Stimulated activated memory B cell treated with anti-CD40 and anti-IgM and Interleukin-4, amounts not matched to agents 10 μg/mL and 1 μg/mL and 100 μg/mL, for 72 hours (primary cell): ENCODE measurements around the gene PCSK7.

Source experiments
- ATAC-seq: fragments of 150-1000 bp; cut with Tn5 transposase; 2 replicates; pipeline ENCODE4 v1.10.0; 2021
- H3K27ac Mint-ChIP-seq: one replicate; pipeline ENCODE4 v1.8.0; 2022; ENCODE audit warnings: mild to moderate bottlenecking, mixed read lengths
- H3K27me3 Mint-ChIP-seq: one replicate; pipeline ENCODE4 v1.8.0; 2022; ENCODE audit warnings: mixed read lengths
- H3K36me3 Mint-ChIP-seq: one replicate; pipeline ENCODE4 v1.8.0; 2022; ENCODE audit warnings: mixed read lengths
- H3K4me1 Mint-ChIP-seq: one replicate; pipeline ENCODE4 v1.8.0; 2022; ENCODE audit warnings: mixed read lengths
- H3K4me3 Mint-ChIP-seq: one replicate; pipeline ENCODE4 v1.8.0; 2022; ENCODE audit warnings: mild to moderate bottlenecking, moderate library complexity, mixed read lengths
- H3K9me3 Mint-ChIP-seq: one replicate; pipeline ENCODE4 v1.8.0; 2022; ENCODE audit warnings: mixed read lengths

PCSK7 gene

DNA sequence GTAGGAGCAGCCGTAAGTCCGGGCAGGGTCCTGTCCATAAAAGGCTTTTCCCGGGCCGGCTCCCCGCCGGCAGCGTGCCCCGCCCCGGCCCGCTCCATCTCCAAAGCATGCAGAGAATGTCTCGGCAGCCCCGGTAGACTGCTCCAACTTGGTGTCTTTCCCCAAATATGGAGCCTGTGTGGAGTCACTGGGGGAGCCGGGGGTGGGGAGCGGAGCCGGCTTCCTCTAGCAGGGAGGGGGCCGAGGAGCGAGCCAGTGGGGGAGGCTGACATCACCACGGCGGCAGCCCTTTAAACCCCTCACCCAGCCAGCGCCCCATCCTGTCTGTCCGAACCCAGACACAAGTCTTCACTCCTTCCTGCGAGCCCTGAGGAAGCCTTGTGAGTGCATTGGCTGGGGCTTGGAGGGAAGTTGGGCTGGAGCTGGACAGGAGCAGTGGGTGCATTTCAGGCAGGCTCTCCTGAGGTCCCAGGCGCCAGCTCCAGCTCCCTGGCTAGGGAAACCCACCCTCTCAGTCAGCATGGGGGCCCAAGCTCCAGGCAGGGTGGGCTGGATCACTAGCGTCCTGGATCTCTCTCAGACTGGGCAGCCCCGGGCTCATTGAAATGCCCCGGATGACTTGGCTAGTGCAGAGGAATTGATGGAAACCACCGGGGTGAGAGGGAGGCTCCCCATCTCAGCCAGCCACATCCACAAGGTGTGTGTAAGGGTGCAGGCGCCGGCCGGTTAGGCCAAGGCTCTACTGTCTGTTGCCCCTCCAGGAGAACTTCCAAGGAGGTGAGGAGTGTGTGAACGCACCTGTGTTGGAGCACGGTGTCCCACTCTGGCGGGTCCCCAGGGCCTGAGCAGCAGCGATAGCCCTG lies 32.6 kb downstream of the PCSK7 start, which contains the start of gene TAGLN:
TSS of gene TAGLN (plus strand) at position 318 of the 863 bp plus-strand sequence. CDS start 3,644 bp downstream, outside the sequence.
- no peak within 1 kb of the TSS for H3K4me3 Mint-ChIP-seq
- H3K27ac Mint-ChIP-seq = peak within 1 kb of the TSS; percentile 28
- H3K36me3 Mint-ChIP-seq = peaks cover 49% of the 10 kb centered on the region
- no peaks in the 10 kb centered on the region for H3K27me3 Mint-ChIP-seq
- H3K4me1 Mint-ChIP-seq = peaks cover 37% of the 10 kb centered on the region
- H3K9me3 Mint-ChIP-seq = no peaks in the 10 kb centered on the region
- ATAC-seq = no peak

DNA sequence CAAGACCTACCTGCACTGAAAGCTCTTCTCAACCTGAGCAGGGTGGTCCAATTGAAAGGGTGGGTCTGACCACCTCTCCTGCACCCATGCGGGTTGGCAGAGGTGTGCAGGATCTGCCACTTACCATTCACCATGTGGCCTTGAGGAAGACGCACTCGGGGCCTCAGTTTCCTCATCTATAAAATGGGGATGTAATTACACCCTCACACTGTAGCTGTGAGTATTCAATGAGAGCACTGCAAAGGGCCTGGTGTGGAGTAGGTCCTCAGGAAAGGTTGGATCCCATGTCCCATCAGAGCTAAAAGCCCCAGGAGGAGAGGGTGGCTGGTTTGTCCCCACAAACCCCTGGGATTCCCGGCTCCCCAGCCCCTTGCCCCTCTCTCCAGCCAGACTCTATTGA lies 33.3 kb downstream of the PCSK7 start:
- Mint-ChIP-seq H3K36me3 (peaks cover 44% of the 10 kb centered on the region), H3K27ac (no peak overlapping the region), H3K4me1 (peaks cover 37% of the 10 kb centered on the region), H3K27me3 (no peaks in the 10 kb centered on the region), H3K9me3 (no peaks in the 10 kb centered on the region), H3K4me3 (no peak overlapping the region)
- ATAC-seq = no peak

DNA sequence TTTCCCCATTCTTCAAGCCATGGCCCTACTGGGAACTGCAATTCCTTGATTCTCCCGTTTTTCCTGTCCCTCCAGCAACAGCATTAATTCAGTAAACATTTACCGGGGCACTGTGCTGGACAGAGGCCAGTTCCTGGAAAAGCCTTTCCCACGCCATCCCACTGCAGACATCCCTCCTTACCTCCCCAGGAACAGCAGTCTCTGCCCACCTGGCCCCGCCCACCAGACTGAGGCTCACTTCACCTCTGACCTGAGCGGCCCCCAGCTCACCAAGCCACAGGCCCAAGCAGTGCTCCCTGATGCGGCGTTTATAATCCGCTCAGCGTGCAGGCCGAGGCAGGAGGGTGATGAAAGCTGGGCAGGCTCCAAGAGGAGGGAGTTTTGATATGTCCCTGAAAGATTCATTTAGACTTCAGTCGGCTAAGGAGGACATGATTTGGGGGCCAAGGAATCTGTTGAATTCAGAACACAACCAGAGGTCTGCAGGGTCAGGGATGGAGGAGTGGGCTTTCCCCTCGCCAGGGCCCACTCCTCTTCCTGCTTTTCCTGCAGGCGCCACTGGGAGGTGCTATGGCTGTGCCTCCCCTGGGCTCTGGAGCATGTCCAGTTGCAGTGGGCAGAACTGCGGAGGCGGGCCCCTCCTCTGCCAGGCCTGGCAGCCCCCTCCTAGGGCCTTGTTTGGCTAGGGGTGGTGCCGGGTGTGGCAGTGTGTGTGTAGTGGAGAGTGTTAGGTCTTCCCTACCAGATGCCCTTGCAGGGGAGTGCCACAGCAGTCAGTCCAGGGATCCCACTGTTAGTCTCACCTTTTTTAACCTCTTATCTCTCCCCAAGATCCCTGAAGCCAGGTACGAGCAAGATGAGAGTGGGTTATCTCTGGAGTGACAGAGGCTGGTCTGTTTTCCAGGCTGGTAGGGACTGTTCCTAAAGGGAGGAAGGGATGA lies 34.1 kb downstream of the PCSK7 start:
- Mint-ChIP-seq H3K4me3 (no peak overlapping the region), H3K9me3 (no peaks in the 10 kb centered on the region), H3K27ac (peak overlapping the region; percentile 4), H3K27me3 (no peaks in the 10 kb centered on the region), H3K36me3 (peaks cover 42% of the 10 kb centered on the region), H3K4me1 (peaks cover 31% of the 10 kb centered on the region)
- ATAC-seq = no peak

DNA sequence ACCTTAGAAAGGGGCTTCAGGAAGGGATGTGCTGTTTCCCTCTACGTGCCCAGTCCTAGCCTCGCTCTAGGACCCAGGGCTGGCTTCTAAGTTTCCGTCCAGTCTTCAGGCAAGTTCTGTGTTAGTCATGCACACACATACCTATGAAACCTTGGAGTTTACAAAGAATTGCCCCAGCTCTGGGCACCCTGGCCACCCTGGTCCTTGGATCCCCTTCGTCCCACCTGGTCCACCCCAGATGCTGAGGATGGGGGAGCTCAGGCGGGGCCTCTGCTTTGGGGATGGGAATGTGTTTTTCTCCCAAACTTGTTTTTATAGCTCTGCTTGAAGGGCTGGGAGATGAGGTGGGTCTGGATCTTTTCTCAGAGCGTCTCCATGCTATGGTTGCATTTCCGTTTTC lies 34.9 kb downstream of the PCSK7 start:
- no peak overlapping the region for H3K27ac Mint-ChIP-seq
- no peak overlapping the region for H3K4me3 Mint-ChIP-seq
- H3K27me3 Mint-ChIP-seq = no peaks in the 10 kb centered on the region
- no peak for ATAC-seq
- H3K9me3 Mint-ChIP-seq = no peaks in the 10 kb centered on the region
- peaks cover 34% of the 10 kb centered on the region for H3K4me1 Mint-ChIP-seq
- peaks cover 48% of the 10 kb centered on the region for H3K36me3 Mint-ChIP-seq

DNA sequence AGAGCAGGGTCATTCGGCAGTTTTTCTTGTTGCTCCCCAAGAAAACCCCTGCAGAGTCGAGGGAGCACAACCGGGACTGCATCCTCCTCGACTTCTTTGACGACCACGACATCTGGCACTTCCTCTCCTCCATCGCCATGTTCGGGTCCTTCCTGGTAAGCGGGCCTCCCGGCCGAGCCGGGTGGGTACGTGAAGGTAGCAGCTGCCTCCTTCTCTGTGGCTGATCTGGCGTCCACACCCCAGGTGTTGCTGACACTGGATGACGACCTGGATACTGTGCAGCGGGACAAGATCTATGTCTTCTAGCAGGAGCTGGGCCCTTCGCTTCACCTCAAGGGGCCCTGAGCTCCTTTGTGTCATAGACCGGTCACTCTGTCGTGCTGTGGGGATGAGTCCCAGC lies 36.1 kb downstream of the PCSK7 start:
- Mint-ChIP-seq H3K27me3 (no peaks in the 10 kb centered on the region), H3K4me1 (peaks cover 32% of the 10 kb centered on the region), H3K9me3 (no peaks in the 10 kb centered on the region), H3K27ac (peak overlapping the region; percentile 16), H3K4me3 (no peak overlapping the region), H3K36me3 (peaks cover 57% of the 10 kb centered on the region)
- ATAC-seq = no peak

DNA sequence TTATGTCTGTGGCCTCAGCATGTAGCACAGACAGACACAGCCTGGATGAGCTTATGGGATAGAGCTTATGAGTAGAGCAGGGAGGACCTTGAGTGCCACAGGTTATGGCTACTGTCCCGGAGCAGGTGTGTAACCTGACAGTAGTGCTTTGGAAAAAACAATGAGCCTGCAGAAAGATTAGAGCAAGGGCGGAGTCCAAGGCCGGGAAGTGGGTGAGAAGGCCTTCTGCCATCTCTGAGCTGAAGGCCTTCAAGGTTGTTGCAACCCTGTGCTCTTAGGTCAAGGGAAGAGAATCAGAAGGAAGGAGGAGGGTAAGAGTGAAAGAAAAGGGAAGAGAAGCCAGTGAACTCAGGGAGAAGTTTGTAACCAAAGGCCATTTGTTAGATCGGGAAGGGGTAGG lies 36.6 kb downstream of the PCSK7 start:
- Mint-ChIP-seq H3K36me3 (peaks cover 62% of the 10 kb centered on the region), H3K27ac (peak overlapping the region; percentile 16), H3K27me3 (no peaks in the 10 kb centered on the region), H3K4me3 (no peak overlapping the region), H3K9me3 (no peaks in the 10 kb centered on the region), H3K4me1 (peaks cover 32% of the 10 kb centered on the region)
- ATAC-seq = no peak

DNA sequence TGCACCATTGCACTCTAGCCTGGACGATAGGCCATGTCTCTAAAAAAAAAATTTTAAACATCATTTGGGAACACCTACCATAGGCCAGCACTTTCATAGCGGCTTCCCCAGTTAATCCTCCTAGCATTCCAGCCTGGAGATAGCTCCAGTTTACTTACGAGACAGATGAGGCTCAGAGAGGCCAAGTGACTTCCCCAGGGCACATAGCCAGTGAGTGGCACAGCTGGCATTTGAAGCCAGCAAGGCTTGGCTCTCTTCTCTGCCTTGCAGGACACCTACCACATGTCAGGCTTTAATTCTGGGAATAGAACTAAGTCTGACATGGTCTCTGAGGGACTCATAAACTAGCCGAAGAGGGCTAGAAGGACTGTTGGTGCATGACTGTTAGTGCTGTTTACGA lies 37.6 kb downstream of the PCSK7 start:
- peak overlapping the region; percentile 16 for H3K27ac Mint-ChIP-seq
- H3K36me3 Mint-ChIP-seq = peaks cover 71% of the 10 kb centered on the region
- H3K9me3 Mint-ChIP-seq = no peaks in the 10 kb centered on the region
- H3K4me1 Mint-ChIP-seq = peaks cover 42% of the 10 kb centered on the region
- no peak for ATAC-seq
- no peaks in the 10 kb centered on the region for H3K27me3 Mint-ChIP-seq
- H3K4me3 Mint-ChIP-seq = no peak overlapping the region

DNA sequence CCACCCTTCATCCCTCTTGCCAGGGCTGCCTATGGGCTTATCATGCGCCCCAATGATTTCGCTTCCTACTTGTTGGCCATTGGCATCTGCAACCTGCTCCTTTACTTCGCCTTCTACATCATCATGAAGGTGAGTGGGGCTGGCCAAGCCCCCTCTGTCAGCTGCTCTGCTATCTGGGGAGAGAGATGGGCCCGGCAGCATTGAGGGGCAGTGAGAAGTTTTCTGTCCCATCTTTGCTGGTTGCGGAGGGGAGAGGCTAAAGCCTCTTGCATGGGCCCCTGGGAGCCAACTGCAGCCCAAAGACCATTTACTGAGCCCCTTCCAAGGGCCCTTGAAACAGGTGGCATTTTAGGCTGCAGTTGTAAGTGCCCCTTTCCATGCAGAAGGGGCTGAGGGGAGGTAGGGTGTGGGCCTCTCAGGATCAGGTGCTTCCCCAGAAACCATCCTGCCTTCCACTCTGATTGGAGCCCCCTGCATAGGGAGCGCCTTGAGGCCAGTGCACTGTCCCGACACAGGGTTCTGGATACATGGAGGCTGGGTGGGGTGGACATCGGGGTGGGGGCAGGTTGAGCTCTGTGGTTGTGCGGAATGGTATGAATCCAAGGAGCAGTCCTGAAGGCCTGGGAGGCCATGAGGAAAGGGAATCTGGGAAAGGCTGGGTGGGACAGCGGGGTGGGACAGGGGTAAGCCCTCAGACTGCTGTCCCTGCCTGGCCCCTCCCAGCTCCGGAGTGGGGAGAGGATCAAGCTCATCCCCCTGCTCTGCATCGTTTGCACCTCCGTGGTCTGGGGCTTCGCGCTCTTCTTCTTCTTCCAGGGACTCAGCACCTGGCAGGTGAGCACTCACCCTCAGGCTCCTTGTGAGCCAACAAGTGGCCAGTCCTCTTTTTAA lies 38.5 kb downstream of the PCSK7 start:
- no peak overlapping the region for H3K4me3 Mint-ChIP-seq
- H3K27ac Mint-ChIP-seq = peak overlapping the region; percentile 87
- peaks cover 80% of the 10 kb centered on the region for H3K36me3 Mint-ChIP-seq
- H3K27me3 Mint-ChIP-seq = no peaks in the 10 kb centered on the region
- no peak for ATAC-seq
- H3K9me3 Mint-ChIP-seq = no peaks in the 10 kb centered on the region
- peaks cover 47% of the 10 kb centered on the region for H3K4me1 Mint-ChIP-seq

DNA sequence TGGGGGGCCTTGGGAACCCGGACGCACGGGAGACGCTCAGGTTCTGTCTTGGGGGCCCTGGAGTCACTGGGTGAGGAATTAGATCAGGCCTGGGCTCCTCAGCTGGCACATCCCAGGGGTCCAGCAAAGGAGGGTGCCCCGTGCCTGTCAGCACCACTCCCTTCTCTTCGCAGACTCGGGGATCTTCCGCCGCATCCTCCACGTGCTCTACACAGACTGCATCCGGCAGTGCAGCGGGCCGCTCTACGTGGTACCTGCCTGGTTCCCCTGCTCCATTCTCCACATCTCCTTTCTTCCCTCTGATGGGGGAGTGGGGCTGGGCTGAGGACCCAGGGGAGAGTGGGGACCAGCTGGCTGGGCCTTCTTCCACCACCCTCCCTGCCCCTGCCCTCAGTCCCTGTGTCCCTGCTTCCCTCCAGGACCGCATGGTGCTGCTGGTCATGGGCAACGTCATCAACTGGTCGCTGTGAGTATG lies 39.4 kb downstream of the PCSK7 start:
- Mint-ChIP-seq H3K27ac (peak overlapping the region; percentile 87), H3K4me1 (peaks cover 48% of the 10 kb centered on the region), H3K9me3 (no peaks in the 10 kb centered on the region)

DNA sequence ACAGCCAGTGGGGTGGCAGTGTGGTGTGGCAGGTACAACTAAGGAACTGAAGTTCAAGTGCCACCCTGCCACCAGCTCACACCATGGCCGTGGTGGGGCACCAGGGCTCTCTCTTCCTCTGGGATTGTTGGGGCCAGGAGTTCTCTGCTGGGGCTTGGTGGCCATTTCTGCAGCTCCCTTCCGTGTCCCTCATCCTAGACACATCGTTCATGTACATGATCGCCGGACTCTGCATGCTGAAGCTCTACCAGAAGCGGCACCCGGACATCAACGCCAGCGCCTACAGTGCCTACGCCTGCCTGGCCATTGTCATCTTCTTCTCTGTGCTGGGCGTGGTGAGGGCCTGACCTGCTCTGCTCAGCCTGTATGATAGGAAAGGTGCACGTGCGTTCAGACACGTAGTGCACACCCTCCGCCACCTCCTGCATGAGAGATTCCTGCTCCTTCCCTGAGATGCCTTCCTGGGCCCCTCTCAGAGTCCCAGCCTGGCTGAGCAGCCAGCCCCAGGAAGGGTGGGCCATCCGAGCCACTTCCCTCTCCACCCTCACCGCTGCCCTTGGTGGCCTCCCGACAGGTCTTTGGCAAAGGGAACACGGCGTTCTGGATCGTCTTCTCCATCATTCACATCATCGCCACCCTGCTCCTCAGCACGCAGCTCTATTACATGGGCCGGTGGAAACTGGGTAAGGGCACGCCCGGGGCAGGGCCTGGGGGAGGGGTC lies 40.0 kb downstream of the PCSK7 start:
- peaks cover 52% of the 10 kb centered on the region for H3K4me1 Mint-ChIP-seq
- H3K36me3 Mint-ChIP-seq = peaks cover 88% of the 10 kb centered on the region
- no peak overlapping the region for H3K4me3 Mint-ChIP-seq
- no peaks in the 10 kb centered on the region for H3K27me3 Mint-ChIP-seq
- no peaks in the 10 kb centered on the region for H3K9me3 Mint-ChIP-seq
- no peak for ATAC-seq
- peak overlapping the region; percentile 87 for H3K27ac Mint-ChIP-seq

More for the DNA sequence above, 39.4 kb downstream of the PCSK7 start:
- Mint-ChIP-seq H3K36me3 (peaks cover 85% of the 10 kb centered on the region), H3K4me3 (no peak overlapping the region), H3K27me3 (no peaks in the 10 kb centered on the region)
- ATAC-seq = no peak

DNA sequence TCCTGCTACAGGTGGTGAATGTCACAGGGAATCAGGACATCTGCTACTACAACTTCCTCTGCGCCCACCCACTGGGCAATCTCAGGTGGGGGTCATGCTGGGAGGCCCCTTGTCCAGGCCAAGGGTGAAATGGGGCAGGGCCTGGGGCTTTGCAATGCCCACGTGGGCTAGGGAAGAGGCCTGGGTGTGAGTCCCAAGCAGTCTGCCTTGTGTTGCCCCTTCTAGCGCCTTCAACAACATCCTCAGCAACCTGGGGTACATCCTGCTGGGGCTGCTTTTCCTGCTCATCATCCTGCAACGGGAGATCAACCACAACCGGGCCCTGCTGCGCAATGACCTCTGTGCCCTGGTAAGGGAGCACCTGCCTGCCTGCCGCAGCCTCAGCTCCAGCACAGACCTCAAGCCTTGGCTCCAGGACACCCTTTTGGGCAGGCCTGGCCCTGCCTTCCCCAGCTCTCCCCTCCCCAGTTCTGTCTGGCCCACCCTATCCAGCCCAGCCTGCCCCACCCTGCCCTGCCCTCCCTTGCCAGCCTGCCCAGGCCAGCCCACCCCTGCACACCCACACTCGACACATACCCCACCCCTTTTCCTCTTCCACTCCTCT lies 41.8 kb downstream of the PCSK7 start:
- Mint-ChIP-seq H3K27ac (peak overlapping the region; percentile 87), H3K4me1 (peaks cover 65% of the 10 kb centered on the region), H3K4me3 (peak overlapping the region; percentile 51), H3K36me3 (peaks cover 79% of the 10 kb centered on the region), H3K27me3 (no peaks in the 10 kb centered on the region), H3K9me3 (no peaks in the 10 kb centered on the region)
- ATAC-seq = peak; percentile 1

DNA sequence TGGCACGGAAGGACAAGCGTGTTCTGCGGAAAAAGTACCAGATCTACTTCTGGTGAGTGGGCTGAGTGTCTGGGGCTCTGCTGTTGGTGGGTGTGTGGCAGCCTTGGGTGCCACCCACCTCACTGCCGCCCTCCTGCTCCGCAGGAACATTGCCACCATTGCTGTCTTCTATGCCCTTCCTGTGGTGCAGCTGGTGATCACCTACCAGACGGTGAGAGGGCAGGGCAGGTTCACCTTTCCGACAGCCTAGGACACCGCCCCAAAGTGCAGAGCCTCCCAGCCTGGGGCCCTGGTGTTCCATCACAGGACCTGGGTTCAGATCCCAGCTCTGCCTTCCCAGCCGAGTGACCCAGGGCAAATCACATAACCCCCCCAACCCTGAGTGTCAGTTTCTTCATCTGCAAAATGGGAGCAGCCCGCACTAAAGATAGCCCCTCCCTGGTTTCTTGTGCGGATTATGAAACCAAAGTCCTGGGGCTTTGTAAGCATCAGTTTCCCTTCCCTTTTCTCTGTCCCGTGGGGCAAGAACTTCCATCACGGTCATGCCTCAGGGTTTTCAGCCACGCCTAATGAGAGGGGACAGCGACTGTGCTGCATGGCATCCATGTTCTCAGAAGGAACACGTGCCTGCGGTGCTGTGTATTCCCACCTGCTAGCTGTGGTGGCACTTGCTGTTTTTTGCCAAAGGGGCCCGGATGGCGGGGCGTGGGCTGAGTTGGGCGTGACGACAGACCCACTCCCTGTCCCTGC lies 42.5 kb downstream of the PCSK7 start:
- peak overlapping the region; percentile 87 for H3K27ac Mint-ChIP-seq
- H3K9me3 Mint-ChIP-seq = no peaks in the 10 kb centered on the region
- H3K27me3 Mint-ChIP-seq = no peaks in the 10 kb centered on the region
- H3K4me1 Mint-ChIP-seq = peaks cover 66% of the 10 kb centered on the region
- H3K4me3 Mint-ChIP-seq = peak overlapping the region; percentile 51
- H3K36me3 Mint-ChIP-seq = peaks cover 73% of the 10 kb centered on the region
- peak; percentile 95 for ATAC-seq

DNA sequence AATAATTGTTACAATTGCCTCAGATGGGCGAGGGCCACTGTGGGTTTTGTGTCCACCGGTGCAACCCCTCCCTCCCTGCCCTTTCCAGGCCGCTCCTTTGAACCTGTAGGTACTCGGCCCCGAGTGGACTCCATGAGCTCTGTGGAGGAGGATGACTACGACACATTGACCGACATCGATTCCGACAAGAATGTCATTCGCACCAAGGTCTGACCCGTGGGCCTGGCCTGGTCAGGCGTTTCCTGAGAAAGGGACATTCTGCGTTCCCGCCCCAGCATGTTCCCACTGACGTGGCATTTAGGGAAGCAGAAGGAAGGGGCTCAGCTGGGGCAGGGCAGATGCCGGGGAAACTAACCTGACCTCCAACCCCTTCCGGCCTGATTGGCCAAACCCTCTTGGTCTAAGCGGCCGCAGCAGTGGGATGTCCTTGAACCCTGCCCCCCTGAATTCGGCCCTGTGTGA lies 43.2 kb downstream of the PCSK7 start:
- Mint-ChIP-seq H3K9me3 (no peaks in the 10 kb centered on the region), H3K36me3 (peaks cover 78% of the 10 kb centered on the region), H3K27me3 (no peaks in the 10 kb centered on the region), H3K4me1 (peaks cover 73% of the 10 kb centered on the region), H3K27ac (peak overlapping the region; percentile 87), H3K4me3 (no peak overlapping the region)
- ATAC-seq = no peak
